ENCODE results near the gene SPINK6.

- TF ChIP-seq CTCF (IDR thresholded peaks at IDR 0.05) (no peak), BCL3 (IDR thresholded peaks at IDR 0.05) (no peak), POLR2A (IDR thresholded peaks at IDR 0.05; ENCODE audit: low read length) (no peak), PHF8 (IDR thresholded peaks at IDR 0.05; ENCODE audit: borderline replicate concordance, low read depth) (no peak), POLR2AphosphoS2 (conservative IDR thresholded peaks at IDR 0.05; ENCODE audit: low read length) (no peak), ELK1 (IDR thresholded peaks at IDR 0.05; ENCODE audit: low read depth, low read length) (no peak), RAD21 (conservative IDR thresholded peaks at IDR 0.05 in 1 of 2, IDR thresholded peaks at IDR 0.05 in 1 of 2) (no peak), MAX (IDR thresholded peaks at IDR 0.05) (no peak), RFX5 (IDR thresholded peaks at IDR 0.05) (no peak), MAFK (IDR thresholded peaks at IDR 0.05; ENCODE audit: partially characterized antibody) (no peak), HES2 (IDR thresholded peaks at IDR 0.05) (no peak), CHD2 (IDR thresholded peaks at IDR 0.05; ENCODE audit: low read length, partially characterized antibody) (no peak), RNF2 (IDR thresholded peaks at IDR 0.05; ENCODE audit: borderline replicate concordance, low read depth) (no peak)
Observed at GRCh38 chr5:148208226-148208625, 5.4 kb downstream of the SPINK6 start.
